Right atrium auricular region (tissue), 2 donors: ENCODE measurements around the gene SUSD4. TPM values are rescaled to one million over a fixed set of nuclear protein-coding genes. Genes with fewer than 3 reads are reported as not detected.

Source experiments
- DNase-seq: peaks from one replicate; pipeline ENCODE4 v3.0.0-alpha.2; 2019; ENCODE audit warnings: low spot score
- H3K27ac ChIP-seq, 2 donors: fragments of 200-600 bp; sonication (generic); 1 replicate in 1 of 2; 2 replicates in 1 of 2; pipeline ENCODE4 v1.5.1; 2016 to 2019
- H3K27me3 ChIP-seq, 2 donors: fragments of 200-600 bp; sonication (generic); one replicate each; pipeline versions ENCODE4 v1.5.1 to v1.6.0; 2017 to 2019
- H3K36me3 ChIP-seq: fragments of 200-600 bp; sonication (generic); one replicate; pipeline ENCODE4 v1.5.1; 2016
- H3K4me1 ChIP-seq, 2 donors: fragments of 200-600 bp; sonication (generic); one replicate each; pipeline versions ENCODE4 v1.5.1 to v1.6.0; 2017 to 2019
- H3K4me3 ChIP-seq, 2 donors: fragments of 200-600 bp; sonication (generic); 1 replicate in 1 of 2; 2 replicates in 1 of 2; pipeline ENCODE4 v1.5.1; 2017 to 2019; ENCODE audit warnings: mild to moderate bottlenecking in 1 of 2, moderate library complexity in 1 of 2
- H3K9me3 ChIP-seq, 2 donors: fragments of 200-600 bp; sonication (generic); one replicate each; pipeline ENCODE4 v1.5.1; 2019
- CTCF ChIP-seq, 2 donors: fragments of 200-600 bp; sonication (generic); IDR thresholded peaks; one replicate each; pipeline ENCODE4 v1.5.1; 2019; ENCODE audit warnings: antibody characterized with exemption in 2 of 2
- total RNA-seq, 2 donors: library from RNA; depleted of rRNA; stranded (reverse); fragments of >200 nt; gene quantifications; one replicate each; pipeline ENCODE4 v1.1.0, GENCODE V29; 2016

The SUSD4 gene
- total RNA-seq, 2 donors from 2014 or later: 8.9 to 17.7 TPM

- TF ChIP-seq CTCF (IDR thresholded peaks at IDR 0.05): no peak
- no peak overlapping the region for H3K4me3 ChIP-seq
- H3K4me1 ChIP-seq: no peaks in the 10 kb centered on the region
- no peaks in the 10 kb centered on the region for H3K27me3 ChIP-seq
- H3K36me3 ChIP-seq: no peaks in the 10 kb centered on the region
- H3K9me3 ChIP-seq: no peaks in the 10 kb centered on the region
- no peak for DNase-seq
- no peak overlapping the region for H3K27ac ChIP-seq
Measured at GRCh38 chr1:223312705-223313414, 51.1 kb downstream of the SUSD4 start.

- Histone ChIP-seq H3K27me3 (no peaks in the 10 kb centered on the region), H3K9me3 (no peaks in the 10 kb centered on the region), H3K4me1 (no peaks in the 10 kb centered on the region), H3K36me3 (no peaks in the 10 kb centered on the region), H3K4me3 (no peak overlapping the region), H3K27ac (no peak overlapping the region)
- no peak for DNase-seq
- TF ChIP-seq CTCF (IDR thresholded peaks at IDR 0.05): no peak
Measured at GRCh38 chr1:223312273-223312672, 51.7 kb downstream of the SUSD4 start.

- Histone ChIP-seq H3K4me3 (no peak overlapping the region), H3K27me3 (no peaks in the 10 kb centered on the region), H3K27ac (no peak overlapping the region), H3K36me3 (no peaks in the 10 kb centered on the region), H3K4me1 (no peaks in the 10 kb centered on the region), H3K9me3 (no peaks in the 10 kb centered on the region)
- TF ChIP-seq CTCF (IDR thresholded peaks at IDR 0.05): no peak
- no peak for DNase-seq
Measured at GRCh38 chr1:223311826-223312225, 52.1 kb downstream of the SUSD4 start.

GRCh38 chr1:223308136-223308535 is 55.8 kb downstream of the SUSD4 start:
- Histone ChIP-seq H3K4me3 (no peak overlapping the region), H3K9me3 (no peaks in the 10 kb centered on the region), H3K27ac (no peak overlapping the region), H3K36me3 (no peaks in the 10 kb centered on the region), H3K4me1 (no peaks in the 10 kb centered on the region), H3K27me3 (no peaks in the 10 kb centered on the region)
- no peak for TF ChIP-seq CTCF (IDR thresholded peaks at IDR 0.05)
- no peak for DNase-seq

- Histone ChIP-seq H3K27me3 (no peaks in the 10 kb centered on the region), H3K4me3 (no peak overlapping the region), H3K4me1 (no peaks in the 10 kb centered on the region), H3K27ac (no peak overlapping the region), H3K9me3 (no peaks in the 10 kb centered on the region), H3K36me3 (no peaks in the 10 kb centered on the region)
- no peak for TF ChIP-seq CTCF (IDR thresholded peaks at IDR 0.05)
- no peak for DNase-seq
Measured at GRCh38 chr1:223307544-223307943, 56.4 kb downstream of the SUSD4 start.

- H3K27ac ChIP-seq: no peak overlapping the region
Measured at GRCh38 chr1:223304931-223305330, 59.0 kb downstream of the SUSD4 start.

More at GRCh38 chr1:223304931-223305330, 59.0 kb downstream of the SUSD4 start:
- DNase-seq: no peak
- H3K4me3 ChIP-seq: no peak overlapping the region
- no peaks in the 10 kb centered on the region for H3K27me3 ChIP-seq
- no peak for TF ChIP-seq CTCF (IDR thresholded peaks at IDR 0.05)
- H3K4me1 ChIP-seq: no peaks in the 10 kb centered on the region
- no peaks in the 10 kb centered on the region for H3K9me3 ChIP-seq
- no peaks in the 10 kb centered on the region for H3K36me3 ChIP-seq
